Measurements from ENCODE around the gene CHST11.
A peak's percentile ranks its signal among the peaks of the same experiment; 100 is the strongest.

Gene CHST11

GRCh38 chr12:104695453-104696148 lies 238.9 kb downstream of the CHST11 start:
- H3K36me3 Mint-ChIP-seq: peaks cover 2% of the 10 kb centered on the region

DNA sequence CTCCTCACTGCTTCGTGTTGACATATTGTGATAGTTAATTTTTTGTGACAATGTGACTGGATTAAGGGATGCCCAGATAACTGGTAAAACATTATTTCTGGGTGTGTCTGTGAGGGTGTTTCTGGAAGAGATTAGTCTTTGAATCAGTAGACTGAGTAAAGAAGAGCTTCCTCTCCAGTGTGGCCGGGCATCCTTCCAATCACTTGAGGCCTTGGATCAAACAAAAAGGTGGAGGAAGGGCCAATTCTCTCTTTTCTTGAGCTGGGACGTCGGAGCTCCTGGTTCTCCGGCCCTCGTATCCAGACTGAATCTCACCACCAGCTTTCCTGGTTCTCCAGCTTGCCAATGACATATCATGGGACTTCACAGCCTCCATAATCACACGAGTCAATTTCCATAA lies 240.4 kb downstream of the CHST11 start:
- H3K4me3 Mint-ChIP-seq: no peak overlapping the region
- no peaks in the 10 kb centered on the region for H3K9me3 Mint-ChIP-seq (ENCODE audit: low read depth)
- H3K27me3 Mint-ChIP-seq: no peaks in the 10 kb centered on the region
- peaks cover 55% of the 10 kb centered on the region for H3K4me1 Mint-ChIP-seq (ENCODE audit: low read depth)
- no peak overlapping the region for H3K27ac Mint-ChIP-seq
- H3K36me3 Mint-ChIP-seq: peaks cover 2% of the 10 kb centered on the region

More at GRCh38 chr12:104695453-104696148, 238.9 kb downstream of the CHST11 start:
- Mint-ChIP-seq H3K4me1 (ENCODE audit: low read depth) (peaks cover 60% of the 10 kb centered on the region), H3K27ac (peak overlapping the region; percentile 87), H3K4me3 (peak overlapping the region; percentile 58), H3K27me3 (no peaks in the 10 kb centered on the region), H3K9me3 (ENCODE audit: low read depth) (no peaks in the 10 kb centered on the region)

DNA sequence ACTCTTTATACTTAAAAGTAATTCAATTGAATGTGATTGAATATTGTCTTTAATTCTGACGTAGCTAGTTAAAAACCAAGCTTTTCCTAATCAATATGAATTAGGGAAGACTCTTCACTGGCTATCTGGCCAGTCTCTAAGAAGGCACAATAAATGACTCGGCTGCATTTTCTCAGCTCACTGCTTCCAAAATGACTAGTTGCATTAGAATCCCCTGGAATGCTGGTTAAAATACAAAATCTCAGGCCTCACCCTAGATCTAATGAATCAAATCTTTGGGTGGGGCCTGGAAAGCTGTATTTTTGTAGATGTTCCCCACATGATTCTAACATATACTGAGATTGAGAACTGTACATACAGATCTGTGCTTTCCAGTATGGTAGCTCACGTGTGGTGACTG lies 242.1 kb downstream of the CHST11 start:
- peaks cover 48% of the 10 kb centered on the region for H3K4me1 Mint-ChIP-seq (ENCODE audit: low read depth)
- H3K27ac Mint-ChIP-seq: no peak overlapping the region

DNA sequence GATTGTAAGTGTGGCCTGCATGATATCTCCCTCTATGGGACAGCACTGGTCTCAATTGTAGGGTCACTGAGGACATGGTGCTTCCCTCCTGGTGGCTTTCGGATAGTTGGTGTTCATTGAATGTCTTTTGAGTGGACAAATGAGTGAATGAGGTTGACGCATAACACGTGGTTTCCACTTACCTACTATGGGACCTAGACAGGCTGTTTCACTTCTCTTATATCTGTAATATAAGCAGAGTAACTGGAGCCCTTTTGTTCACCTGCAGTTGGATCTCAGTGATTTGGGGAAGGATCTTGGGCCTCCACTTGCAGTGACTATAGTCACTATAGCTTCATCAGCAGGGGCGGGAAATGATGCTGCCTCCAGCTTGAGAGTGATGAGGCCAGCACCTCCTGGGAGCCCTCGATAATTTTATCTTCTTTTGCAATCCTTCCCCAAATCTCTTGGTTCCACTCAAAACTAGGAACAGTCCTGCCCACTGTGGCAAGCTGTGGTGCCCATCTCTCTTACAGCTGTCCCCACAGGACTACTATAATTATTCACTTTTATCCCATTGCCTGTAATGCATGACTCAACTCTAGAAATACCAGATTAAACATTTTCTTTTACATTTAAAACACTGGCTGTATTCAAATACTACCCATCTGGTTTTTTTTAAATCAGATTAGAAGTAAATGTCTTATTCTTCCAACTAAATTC lies 242.9 kb downstream of the CHST11 start:
- no peaks in the 10 kb centered on the region for H3K9me3 Mint-ChIP-seq (ENCODE audit: low read depth)
- H3K27me3 Mint-ChIP-seq: no peaks in the 10 kb centered on the region
- peaks cover 2% of the 10 kb centered on the region for H3K36me3 Mint-ChIP-seq
- H3K27ac Mint-ChIP-seq: no peak overlapping the region
- no peak overlapping the region for H3K4me3 Mint-ChIP-seq
- peaks cover 41% of the 10 kb centered on the region for H3K4me1 Mint-ChIP-seq (ENCODE audit: low read depth)

More for the DNA sequence above, 242.1 kb downstream of the CHST11 start:
- no peak overlapping the region for H3K4me3 Mint-ChIP-seq
- H3K27me3 Mint-ChIP-seq: no peaks in the 10 kb centered on the region
- H3K9me3 Mint-ChIP-seq (ENCODE audit: low read depth): no peaks in the 10 kb centered on the region
- peaks cover 2% of the 10 kb centered on the region for H3K36me3 Mint-ChIP-seq

DNA sequence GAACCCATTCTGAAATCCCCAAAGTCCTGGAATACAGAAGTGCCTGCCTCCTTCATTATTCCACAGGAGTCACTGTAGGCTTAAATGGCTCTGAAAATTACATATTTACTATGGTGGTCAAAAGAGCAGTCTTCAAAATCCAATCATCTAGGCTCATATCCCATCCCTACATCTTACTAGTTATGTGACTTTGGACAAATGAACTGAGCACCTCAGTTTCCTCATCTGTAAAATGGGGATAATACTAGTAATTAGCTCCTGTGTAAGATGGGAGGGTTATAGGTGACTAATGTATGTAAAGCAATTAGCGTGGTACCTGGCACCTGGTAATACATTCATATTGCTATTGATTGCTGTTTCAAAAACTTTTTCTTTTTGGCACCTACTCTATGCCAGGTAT lies 243.6 kb downstream of the CHST11 start:
- Mint-ChIP-seq H3K36me3 (peaks cover 2% of the 10 kb centered on the region), H3K27ac (no peak overlapping the region), H3K4me1 (ENCODE audit: low read depth) (peaks cover 35% of the 10 kb centered on the region), H3K4me3 (no peak overlapping the region), H3K27me3 (no peaks in the 10 kb centered on the region), H3K9me3 (ENCODE audit: low read depth) (no peaks in the 10 kb centered on the region)

DNA sequence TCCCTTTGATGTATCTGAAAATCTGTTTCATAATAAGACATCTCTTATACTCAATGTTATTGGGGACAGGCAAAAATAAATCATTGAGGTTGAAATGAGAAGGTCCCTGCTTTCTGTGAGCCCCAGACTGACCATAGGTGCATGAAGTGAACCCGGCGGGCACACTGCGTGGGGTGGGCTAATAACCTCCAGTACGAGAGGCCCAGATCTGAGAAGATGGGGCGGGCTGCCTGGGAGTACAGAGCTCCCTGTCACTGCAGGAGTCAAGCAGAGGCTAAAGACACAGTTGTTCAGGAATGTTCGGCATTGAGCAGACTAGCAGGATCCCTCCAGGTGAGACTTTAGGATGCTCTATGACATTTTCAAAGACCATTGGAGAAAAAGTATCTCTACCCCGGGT lies 244.6 kb downstream of the CHST11 start:
- no peak overlapping the region for H3K4me3 Mint-ChIP-seq
- H3K9me3 Mint-ChIP-seq (ENCODE audit: low read depth): no peaks in the 10 kb centered on the region
- H3K27ac Mint-ChIP-seq: no peak overlapping the region
- no peaks in the 10 kb centered on the region for H3K27me3 Mint-ChIP-seq
- peaks cover 26% of the 10 kb centered on the region for H3K4me1 Mint-ChIP-seq (ENCODE audit: low read depth)
- peaks cover 2% of the 10 kb centered on the region for H3K36me3 Mint-ChIP-seq

DNA sequence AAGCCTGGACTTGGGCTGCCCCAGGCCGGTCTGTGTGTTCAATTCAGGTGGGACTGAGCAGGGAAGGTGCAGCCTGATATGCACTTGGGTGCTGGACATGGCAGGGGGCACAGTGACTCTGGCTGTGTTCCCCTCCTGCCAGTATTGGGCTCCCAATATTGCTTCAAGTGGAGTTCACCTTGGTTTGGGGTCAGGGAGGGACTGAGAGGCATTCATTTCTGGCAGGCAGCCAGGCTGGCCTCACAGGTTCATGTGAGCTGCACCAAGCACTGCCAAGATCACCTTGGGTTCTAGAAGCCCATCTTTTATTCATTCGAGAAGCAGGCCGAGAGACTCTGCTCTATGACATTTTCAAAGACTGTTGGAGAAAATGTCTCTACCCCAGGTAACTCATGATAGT lies 245.0 kb downstream of the CHST11 start:
- H3K4me1 Mint-ChIP-seq (ENCODE audit: low read depth): peaks cover 26% of the 10 kb centered on the region
- peaks cover 2% of the 10 kb centered on the region for H3K36me3 Mint-ChIP-seq
- no peaks in the 10 kb centered on the region for H3K27me3 Mint-ChIP-seq
- no peak overlapping the region for H3K4me3 Mint-ChIP-seq
- H3K9me3 Mint-ChIP-seq (ENCODE audit: low read depth): no peaks in the 10 kb centered on the region
- no peak overlapping the region for H3K27ac Mint-ChIP-seq

- Mint-ChIP-seq H3K4me1 (ENCODE audit: low read depth) (peaks cover 28% of the 10 kb centered on the region), H3K4me3 (no peak overlapping the region), H3K27ac (no peak overlapping the region)
These were observed 245.9 kb downstream of the CHST11 start for GRCh38 chr12:104702565-104703139.

GRCh38 chr12:104703372-104703771 lies 246.6 kb downstream of the CHST11 start:
- Mint-ChIP-seq H3K9me3 (ENCODE audit: low read depth) (no peaks in the 10 kb centered on the region), H3K4me1 (ENCODE audit: low read depth) (peaks cover 26% of the 10 kb centered on the region), H3K27me3 (no peaks in the 10 kb centered on the region), H3K27ac (peak overlapping the region; percentile 46), H3K4me3 (no peak overlapping the region), H3K36me3 (no peaks in the 10 kb centered on the region)

More at GRCh38 chr12:104702565-104703139, 245.9 kb downstream of the CHST11 start:
- Mint-ChIP-seq H3K9me3 (ENCODE audit: low read depth) (no peaks in the 10 kb centered on the region), H3K36me3 (peaks cover 2% of the 10 kb centered on the region), H3K27me3 (no peaks in the 10 kb centered on the region)

GRCh38 chr12:104704224-104704779 lies 247.6 kb downstream of the CHST11 start:
- Mint-ChIP-seq H3K36me3 (no peaks in the 10 kb centered on the region), H3K9me3 (ENCODE audit: low read depth) (no peaks in the 10 kb centered on the region), H3K27ac (no peak overlapping the region), H3K4me3 (no peak overlapping the region), H3K4me1 (ENCODE audit: low read depth) (peaks cover 28% of the 10 kb centered on the region), H3K27me3 (no peaks in the 10 kb centered on the region)

DNA sequence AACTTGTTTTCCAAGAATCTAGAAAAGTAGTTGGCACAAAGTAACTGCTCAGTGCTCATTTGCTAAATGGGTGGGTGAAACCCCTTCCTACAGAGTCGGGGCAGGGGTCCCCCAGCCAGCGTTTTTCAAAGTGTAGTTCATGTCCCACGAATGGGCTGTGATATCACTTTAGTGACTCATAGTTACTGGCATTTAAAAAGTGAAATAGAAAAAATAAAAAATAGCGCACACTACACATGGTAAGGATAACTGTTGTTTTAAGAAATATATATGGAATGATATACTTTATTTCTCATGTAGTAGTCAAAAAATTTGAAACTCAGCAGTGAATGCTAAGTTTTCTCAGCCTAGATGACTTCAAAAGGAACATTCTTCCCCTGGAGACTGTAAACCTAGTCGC lies 250.4 kb downstream of the CHST11 start:
- Mint-ChIP-seq H3K27ac (peak overlapping the region; percentile 37), H3K4me1 (ENCODE audit: low read depth) (peaks cover 29% of the 10 kb centered on the region), H3K4me3 (no peak overlapping the region), H3K36me3 (peaks cover 2% of the 10 kb centered on the region), H3K9me3 (ENCODE audit: low read depth) (no peaks in the 10 kb centered on the region), H3K27me3 (no peaks in the 10 kb centered on the region)

DNA sequence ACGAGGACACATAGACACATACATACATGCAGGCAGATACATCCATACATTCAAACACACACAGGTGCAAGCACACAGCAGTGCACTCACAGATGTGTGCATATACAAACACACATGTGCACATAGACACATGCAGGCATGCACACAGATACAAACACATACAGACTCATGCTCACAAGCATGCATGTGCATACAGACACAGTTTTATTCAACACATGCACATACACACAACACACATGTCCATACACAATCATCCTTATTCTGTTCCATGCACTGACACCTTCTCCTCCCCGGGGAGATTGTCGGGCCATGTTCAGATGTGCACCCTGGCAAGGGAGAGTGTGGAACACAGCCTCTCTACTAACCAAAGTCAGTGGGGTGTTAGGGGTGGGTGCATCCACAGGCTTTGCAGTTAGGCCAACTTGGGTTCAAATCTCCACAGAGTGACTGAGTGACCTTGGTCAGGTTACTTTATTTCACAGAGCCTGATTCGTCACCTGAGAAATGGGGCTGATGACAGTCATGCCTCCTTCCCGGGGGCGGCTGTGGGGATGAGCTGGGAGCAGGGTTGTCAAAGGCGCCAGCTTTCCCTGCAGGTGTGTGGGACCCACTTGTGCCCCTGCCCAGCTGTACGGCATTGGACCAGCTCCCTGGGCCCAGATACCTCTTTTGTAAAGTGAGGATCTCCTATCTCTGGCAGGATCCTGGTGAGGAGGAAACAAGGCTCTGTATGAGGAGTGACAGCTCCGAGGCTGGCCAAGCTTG lies 251.2 kb downstream of the CHST11 start:
- Mint-ChIP-seq H3K27me3 (no peaks in the 10 kb centered on the region), H3K4me1 (ENCODE audit: low read depth) (peaks cover 31% of the 10 kb centered on the region), H3K4me3 (no peak overlapping the region), H3K27ac (no peak overlapping the region), H3K36me3 (peaks cover 2% of the 10 kb centered on the region), H3K9me3 (ENCODE audit: low read depth) (no peaks in the 10 kb centered on the region)

- Mint-ChIP-seq H3K9me3 (ENCODE audit: low read depth) (no peaks in the 10 kb centered on the region), H3K4me3 (no peak overlapping the region), H3K36me3 (peaks cover 2% of the 10 kb centered on the region), H3K27me3 (no peaks in the 10 kb centered on the region), H3K4me1 (ENCODE audit: low read depth) (peaks cover 26% of the 10 kb centered on the region), H3K27ac (peak overlapping the region; percentile 28)
These were observed 252.1 kb downstream of the CHST11 start for GRCh38 chr12:104708891-104709290.

DNA sequence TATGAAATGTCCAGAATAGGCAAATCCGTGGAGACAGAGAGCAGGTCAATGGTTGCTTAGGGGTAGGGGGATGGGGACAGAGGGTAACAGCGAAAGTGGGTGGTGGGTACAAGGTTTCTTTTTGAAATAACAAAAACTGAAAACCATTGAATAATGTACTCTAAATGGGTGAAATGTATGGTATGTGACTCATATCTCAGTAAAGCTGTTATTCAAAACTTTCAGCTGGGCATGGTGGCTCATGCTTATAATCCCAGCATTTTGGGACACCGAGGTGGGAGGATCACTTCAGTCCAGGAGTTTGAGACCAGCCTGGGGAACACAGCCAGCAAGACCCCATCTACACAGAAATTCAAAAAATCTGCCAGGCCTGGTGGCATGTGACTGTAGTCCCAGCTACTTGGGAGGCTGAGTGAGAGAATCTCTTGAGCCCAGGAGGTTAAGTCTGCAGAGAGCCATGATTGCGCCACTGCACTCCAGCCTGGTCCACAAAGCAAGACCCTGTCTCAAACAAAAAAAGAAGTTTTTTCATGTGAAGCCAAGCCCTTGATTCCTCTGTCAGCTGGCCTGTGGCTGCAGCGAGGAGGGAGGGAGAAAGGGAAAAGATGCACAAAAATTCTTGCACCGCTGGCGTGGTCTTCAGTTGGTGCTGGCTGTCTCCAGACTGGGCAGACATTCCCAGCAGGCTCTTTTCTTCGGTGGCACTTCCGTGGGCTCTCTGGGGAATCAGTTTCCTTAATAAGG lies 253.1 kb downstream of the CHST11 start:
- Mint-ChIP-seq H3K27me3 (no peaks in the 10 kb centered on the region), H3K4me1 (ENCODE audit: low read depth) (peaks cover 33% of the 10 kb centered on the region), H3K36me3 (peaks cover 5% of the 10 kb centered on the region), H3K9me3 (ENCODE audit: low read depth) (no peaks in the 10 kb centered on the region), H3K27ac (no peak overlapping the region), H3K4me3 (no peak overlapping the region)

Data from activated naive CD8-positive, alpha-beta T cell (primary cell).